Keratinocyte (primary cell): Measurements from ENCODE around the gene IL17RD. TPM values are rescaled to one million over a fixed set of nuclear protein-coding genes. Genes with fewer than 3 reads are reported as not detected.

Source experiments
- DNase-seq: peaks from one replicate; pipeline ENCODE4 v3.0.0-alpha.2; 2011; ENCODE audit warnings: low read depth, missing footprints, low spot score
- FAIRE-seq: peaks from 2 replicates; lab custom pipeline; 2011; peaks lifted over from hg19 to GRCh38; lab: Jason Lieb, UNC
- H2AFZ ChIP-seq: 2 replicates; pipeline ENCODE4 v1.6.0; 2012; ENCODE audit warnings: low read length, control low read depth, inconsistent platforms; ENCODE audit not compliant: control insufficient read depth
- H3K27ac ChIP-seq: 2 replicates; pipeline ENCODE4 v1.5.1; 2011; ENCODE audit warnings: low read length; ENCODE audit not compliant: control insufficient read depth, insufficient read depth
- H3K27me3 ChIP-seq: 3 replicates; pipeline ENCODE4 v1.6.0; 2011; ENCODE audit warnings: low read length; ENCODE audit not compliant: control insufficient read depth, insufficient read depth; ENCODE audit errors: extremely low read depth
- H3K36me3 ChIP-seq, 2 experiments: 2 replicates in 1 of 2; 3 replicates in 1 of 2; pipeline ENCODE4 v1.5.1; 2011; ENCODE audit warnings: low read length in 2 of 2, mild to moderate bottlenecking in 1 of 2; ENCODE audit not compliant: control insufficient read depth in 2 of 2, insufficient read depth in 2 of 2; ENCODE audit errors: extremely low read depth in 1 of 2
- H3K4me1 ChIP-seq: 3 replicates; pipeline ENCODE4 v1.5.1; 2011; ENCODE audit warnings: low read length; ENCODE audit not compliant: control insufficient read depth, insufficient read depth; ENCODE audit errors: extremely low read depth
- H3K4me2 ChIP-seq: 3 replicates; pipeline ENCODE4 v1.6.0; 2011; ENCODE audit warnings: low read depth, low read length; ENCODE audit not compliant: control insufficient read depth, insufficient read depth; ENCODE audit errors: extremely low read depth
- H3K4me3 ChIP-seq, 3 experiments: fragments of 200-600 bp in 1 of 3; sonication (generic) in 1 of 3; 2 replicates in 2 of 3; 3 replicates in 1 of 3; pipeline ENCODE4 v1.5.1; 2011 to 2016; ENCODE audit warnings: low read length in 3 of 3, mild to moderate bottlenecking in 3 of 3, control low read depth in 2 of 3, inconsistent platforms in 1 of 3, low read depth in 1 of 3, mixed read lengths in 1 of 3, mixed run types in 1 of 3, moderate library complexity in 1 of 3; ENCODE audit not compliant: control insufficient read depth in 2 of 3, insufficient read depth in 2 of 3; ENCODE audit errors: extremely low read depth in 1 of 3
- H3K79me2 ChIP-seq: 2 replicates; pipeline ENCODE4 v1.6.0; 2012; ENCODE audit warnings: low read length; ENCODE audit not compliant: control insufficient read depth, insufficient read depth
- H3K9ac ChIP-seq: 3 replicates; pipeline ENCODE4 v1.6.0; 2011; ENCODE audit warnings: low read length; ENCODE audit not compliant: control insufficient read depth, insufficient read depth; ENCODE audit errors: extremely low read depth
- H3K9me1 ChIP-seq: 3 replicates; pipeline ENCODE4 v1.6.0; 2011; ENCODE audit warnings: low read length; ENCODE audit not compliant: control insufficient read depth, insufficient read depth; ENCODE audit errors: extremely low read depth
- H3K9me3 ChIP-seq: 2 replicates; pipeline ENCODE4 v1.5.1; 2012; ENCODE audit warnings: low read depth, low read length; ENCODE audit not compliant: control insufficient read depth
- H4K20me1 ChIP-seq: 3 replicates; pipeline ENCODE4 v1.6.0; 2011; ENCODE audit warnings: low read length; ENCODE audit not compliant: control insufficient read depth, insufficient read depth; ENCODE audit errors: extremely low read depth
- EZH2 ChIP-seq: IDR thresholded peaks from one replicate; pipeline ENCODE4 v1.6.1; 2012; ENCODE audit warnings: inconsistent platforms, mild to moderate bottlenecking, low read length, moderate library complexity
- dilution Hi-C: fragments of 300-500 bp; cut with MboI; formaldehyde crosslinking; loops from one replicate; pipeline ENCODE4 v1.7.0; 2020; ENCODE audit warnings: low sequenced_read_pairs; ENCODE audit not compliant: extremely low pct_ligation_motif_present
- polyA plus RNA-seq, 5 experiments: library from polyadenylated mRNA; depleted of rRNA in 3 of 5; stranded (reverse) in 3 of 5; stranded (forward) in 1 of 5; unstranded in 1 of 5; fragments of >200 nt; gene quantifications; 1 replicate in 1 of 5; 2 replicates in 3 of 5; 3 replicates in 1 of 5; pipeline versions ENCODE4 v1.2.1 to v1.2.3, GENCODE V29; 2011 to 2012; ENCODE audit warnings: missing spikeins in 2 of 5, low read depth in 1 of 5, low replicate concordance in 1 of 5
- TF ChIP-seq, protein P1 (sequence below), 3 experiments: IDR thresholded peaks in 1 of 3; conservative IDR thresholded peaks in 1 of 3; optimal IDR thresholded peaks in 1 of 3; 2 replicates in 2 of 3; 3 replicates in 1 of 3; pipeline versions ENCODE3 to v1.5.1; 2011; ENCODE audit warnings: low read length in 3 of 3, mild to moderate bottlenecking in 3 of 3, moderate library complexity in 2 of 3, control low read depth in 1 of 3, inconsistent platforms in 1 of 3; ENCODE audit not compliant: insufficient read depth in 2 of 3; ENCODE audit errors: extremely low read depth in 1 of 3

The IL17RD gene
- polyA plus RNA-seq, 1 donor (not counting 4 experiments of a cell fraction or from before 2014, with no cell fraction given) = 1.4 TPM

DNA sequence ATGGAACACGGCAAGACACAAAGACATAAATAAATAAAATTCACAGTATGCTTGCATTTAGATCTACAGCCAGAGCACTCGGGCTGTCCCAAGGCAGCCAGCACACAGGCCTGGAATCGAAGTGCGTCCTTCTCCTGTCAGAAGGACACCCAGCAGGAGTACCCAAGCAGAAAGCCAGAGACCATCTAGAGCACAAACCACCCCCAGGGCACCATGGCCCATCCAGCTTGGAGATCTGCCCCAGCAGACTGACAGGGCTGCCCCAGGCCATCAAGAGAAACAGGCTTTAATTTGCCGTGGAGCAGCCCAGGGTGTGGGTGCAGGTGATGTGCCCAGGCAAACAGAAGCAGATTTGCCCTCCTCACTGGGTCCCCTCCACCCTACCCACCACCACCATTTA lies 112.5 kb downstream of the IL17RD start:
- dilution Hi-C loops = no loop called here
- H3K9me1 ChIP-seq = no peaks in the 10 kb centered on the region
- H3K27ac ChIP-seq = no peak overlapping the region
- no peak overlapping the region for H3K9ac ChIP-seq
- H3K4me2 ChIP-seq = no peak overlapping the region
- H3K27me3 ChIP-seq = no peaks in the 10 kb centered on the region
- no peak overlapping the region for H3K4me3 ChIP-seq
- no peak for DNase-seq
- no peak overlapping the region for H2AFZ ChIP-seq
- TF ChIP-seq, protein P1, sequence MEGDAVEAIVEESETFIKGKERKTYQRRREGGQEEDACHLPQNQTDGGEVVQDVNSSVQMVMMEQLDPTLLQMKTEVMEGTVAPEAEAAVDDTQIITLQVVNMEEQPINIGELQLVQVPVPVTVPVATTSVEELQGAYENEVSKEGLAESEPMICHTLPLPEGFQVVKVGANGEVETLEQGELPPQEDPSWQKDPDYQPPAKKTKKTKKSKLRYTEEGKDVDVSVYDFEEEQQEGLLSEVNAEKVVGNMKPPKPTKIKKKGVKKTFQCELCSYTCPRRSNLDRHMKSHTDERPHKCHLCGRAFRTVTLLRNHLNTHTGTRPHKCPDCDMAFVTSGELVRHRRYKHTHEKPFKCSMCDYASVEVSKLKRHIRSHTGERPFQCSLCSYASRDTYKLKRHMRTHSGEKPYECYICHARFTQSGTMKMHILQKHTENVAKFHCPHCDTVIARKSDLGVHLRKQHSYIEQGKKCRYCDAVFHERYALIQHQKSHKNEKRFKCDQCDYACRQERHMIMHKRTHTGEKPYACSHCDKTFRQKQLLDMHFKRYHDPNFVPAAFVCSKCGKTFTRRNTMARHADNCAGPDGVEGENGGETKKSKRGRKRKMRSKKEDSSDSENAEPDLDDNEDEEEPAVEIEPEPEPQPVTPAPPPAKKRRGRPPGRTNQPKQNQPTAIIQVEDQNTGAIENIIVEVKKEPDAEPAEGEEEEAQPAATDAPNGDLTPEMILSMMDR (optimal IDR thresholded peaks at IDR 0.05 in 1 of 3, IDR thresholded peaks at IDR 0.05 in 1 of 3, conservative IDR thresholded peaks at IDR 0.05 in 1 of 3; ENCODE audit: extremely low read depth in 1 of 3, insufficient read depth in 2 of 3, low read length in 3 of 3) = no peak
- TF ChIP-seq EZH2 = no peak
- H3K36me3 ChIP-seq = no peaks in the 10 kb centered on the region
- no peaks in the 10 kb centered on the region for H3K9me3 ChIP-seq
- peaks cover 14% of the 10 kb centered on the region for H3K4me1 ChIP-seq
- H4K20me1 ChIP-seq = no peaks in the 10 kb centered on the region
- FAIRE-seq = no peak
- H3K79me2 ChIP-seq = no peaks in the 10 kb centered on the region

DNA sequence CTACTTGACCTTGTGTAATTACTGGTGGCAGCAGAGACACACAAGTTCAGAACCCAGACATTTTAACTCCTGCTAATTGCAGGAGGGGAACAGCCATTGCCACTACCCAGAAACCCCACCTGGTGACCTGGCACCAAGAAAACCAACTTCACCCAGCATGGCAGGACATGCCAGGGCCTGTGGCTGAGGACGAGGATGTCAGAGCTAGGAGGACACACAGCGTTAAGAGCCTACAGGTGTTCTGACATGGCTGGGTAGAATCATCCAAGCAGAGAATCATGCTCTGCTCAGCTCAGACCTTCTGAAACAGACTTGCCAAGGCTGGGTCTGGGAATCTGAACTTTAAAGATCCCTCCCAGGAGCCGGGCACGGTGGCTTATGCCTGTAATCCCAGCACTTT lies 116.4 kb downstream of the IL17RD start:
- dilution Hi-C loops = no loop called here
- no peaks in the 10 kb centered on the region for H3K9me1 ChIP-seq
- H2AFZ ChIP-seq = no peak overlapping the region
- H3K36me3 ChIP-seq = no peaks in the 10 kb centered on the region
- TF ChIP-seq, protein P1 (optimal IDR thresholded peaks at IDR 0.05 in 1 of 3, IDR thresholded peaks at IDR 0.05 in 1 of 3, conservative IDR thresholded peaks at IDR 0.05 in 1 of 3; ENCODE audit: extremely low read depth in 1 of 3, insufficient read depth in 2 of 3, low read length in 3 of 3) = no peak
- no peak for TF ChIP-seq EZH2
- H3K79me2 ChIP-seq = no peaks in the 10 kb centered on the region
- H3K4me2 ChIP-seq = no peak overlapping the region
- FAIRE-seq = peak; percentile 17
- H3K9me3 ChIP-seq = no peaks in the 10 kb centered on the region
- H4K20me1 ChIP-seq = no peaks in the 10 kb centered on the region
- peaks cover 14% of the 10 kb centered on the region for H3K4me1 ChIP-seq
- no peaks in the 10 kb centered on the region for H3K27me3 ChIP-seq
- DNase-seq = no peak
- no peak overlapping the region for H3K27ac ChIP-seq
- H3K4me3 ChIP-seq = no peak overlapping the region
- no peak overlapping the region for H3K9ac ChIP-seq
